Kidney (tissue), 14 donors: Measurements from ENCODE around the gene COL23A1. TPM values are rescaled to one million over a fixed set of nuclear protein-coding genes. Genes with fewer than 3 reads are reported as not detected.
A peak's percentile ranks its signal among the peaks of the same experiment; 100 is the strongest.

Experiments used
- DNase-seq, 5 donors: peaks; one replicate each; pipeline ENCODE4 v3.0.0-alpha.2; 2013 to 2020
- FAIRE-seq: peaks from 2 replicates; lab custom pipeline; 2012; peaks lifted over from hg19 to GRCh38; lab: Jason Lieb, UNC
- H3K27ac ChIP-seq, 2 donors: one replicate each; pipeline ENCODE4 v1.7.0; 2013; ENCODE audit warnings: low read depth in 2 of 2, low read length in 2 of 2, inconsistent platforms in 1 of 2
- H3K27me3 ChIP-seq: one replicate; pipeline ENCODE4 v1.7.1; 2013; ENCODE audit warnings: low read length, inconsistent platforms; ENCODE audit not compliant: control insufficient read depth, insufficient read depth
- H3K36me3 ChIP-seq, 3 donors: one replicate each; pipeline versions ENCODE4 v1.7.0 to v1.7.1; 2013; ENCODE audit warnings: low read length in 3 of 3, control low read depth in 1 of 3, inconsistent platforms in 1 of 3; ENCODE audit not compliant: insufficient read depth in 3 of 3, control insufficient read depth in 2 of 3
- H3K4me1 ChIP-seq, 3 donors: one replicate each; pipeline versions ENCODE4 v1.7.0 to v1.7.1; 2013; ENCODE audit warnings: low read length in 3 of 3, inconsistent platforms in 1 of 3, low read depth in 1 of 3; ENCODE audit not compliant: control insufficient read depth in 2 of 3, insufficient read depth in 2 of 3
- H3K4me3 ChIP-seq, 3 donors: one replicate each; pipeline versions ENCODE4 v1.7.0 to v1.8.1; 2013; ENCODE audit warnings: low read length in 3 of 3, control low read depth in 1 of 3, inconsistent platforms in 1 of 3
- H3K9ac ChIP-seq, 3 donors: one replicate each; pipeline versions ENCODE4 v1.7.0 to v1.7.1; 2013; ENCODE audit warnings: low read length in 3 of 3, control low read depth in 1 of 3, inconsistent platforms in 1 of 3
- H3K9me3 ChIP-seq, 3 donors: one replicate each; pipeline versions ENCODE4 v1.7.0 to v1.7.1; 2013; ENCODE audit warnings: low read length in 3 of 3, control low read depth in 1 of 3, inconsistent platforms in 1 of 3; ENCODE audit not compliant: control insufficient read depth in 2 of 3, insufficient read depth in 1 of 3
- intact Hi-C: fragments of 100-400 bp; cut with DNase I; formaldehyde crosslinking; loops from one replicate; pipeline ENCODE4 v1.11.1; 2022
- polyA plus RNA-seq: library from polyadenylated mRNA; stranded (reverse); fragments of 350-450 nt; fragmentation: Illumina TruSeq; extraction: RNeasy Lipid Tissue Mini Kit (QIAGEN cat#74804); gene quantifications from one replicate; pipeline ENCODE4 v1.2.3, GENCODE V29; 2014; ENCODE audit warnings: low read depth, low replicate concordance; ENCODE audit not compliant: insufficient read depth
- total RNA-seq: library from RNA; stranded (reverse); fragmentation: NEBNext Ultra II Directional; extraction: Animal tissue kit (Norgen Biotek cat#: 25700); gene quantifications from one replicate; pipeline ENCODE4 v1.2.1, GENCODE V29; 2021
- TF ChIP-seq, protein P1 (sequence below): IDR thresholded peaks from 3 replicates; pipeline ENCODE4 v1.5.1; 2012; ENCODE audit warnings: mild to moderate bottlenecking, moderate library complexity, borderline replicate concordance; ENCODE audit not compliant: insufficient read depth; ENCODE audit errors: extremely low read depth
- donor health status: control.
- donor health status: control.
- donor health status: control.
- donor health status: control.
- donor health status: control.
- donor health status: DM: yes; HTN: yes; CAD: no.
- donor health status: Normal renal cell carcinoma (clear cell type).

COL23A1 gene
- total and polyA plus RNA-seq, 2 donors from 2014 or later = 4.1 to 8.7 TPM

DNA sequence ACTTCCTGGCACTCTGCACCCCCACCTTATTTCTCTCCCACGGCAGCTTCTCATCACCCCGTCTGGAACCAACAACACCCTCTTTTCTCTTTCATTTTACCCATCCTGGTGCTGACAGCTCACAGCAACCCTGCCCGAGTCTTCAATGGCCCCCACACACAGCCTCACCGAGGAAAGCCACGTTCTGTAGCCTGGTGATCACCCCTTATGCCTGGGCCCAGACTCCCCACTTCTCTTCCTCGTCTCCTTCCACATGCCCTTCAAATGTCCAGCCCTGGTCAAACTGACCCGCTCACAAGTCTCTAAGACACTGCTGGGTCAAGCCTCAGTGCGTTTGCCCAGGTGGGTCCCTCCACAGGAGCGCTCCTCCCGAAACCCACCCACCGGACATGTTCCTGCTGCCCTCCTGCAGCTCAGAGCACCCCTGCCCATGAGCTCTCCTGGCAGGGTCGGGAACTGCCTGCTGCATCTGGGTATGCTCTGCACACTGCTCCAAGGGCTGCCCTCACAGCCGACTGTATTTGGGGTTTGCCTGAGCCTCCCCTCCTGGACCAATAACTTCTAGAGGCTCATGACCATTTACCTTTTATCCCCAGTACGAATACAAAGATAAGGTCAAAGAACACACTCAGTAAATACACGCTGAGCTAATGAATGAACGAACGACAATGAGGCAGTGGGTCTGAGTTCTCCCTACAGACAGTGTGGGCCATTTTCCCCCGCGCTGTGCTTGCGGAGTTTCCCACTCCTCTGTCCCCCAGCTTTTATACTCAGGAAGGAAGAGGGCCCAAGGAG is 202.9 kb downstream of the COL23A1 start:
- Histone ChIP-seq H3K4me1 (no peaks in the 10 kb centered on the region), H3K27me3 (no peaks in the 10 kb centered on the region), H3K9ac (no peak overlapping the region), H3K4me3 (no peak overlapping the region), H3K27ac (no peak overlapping the region), H3K36me3 (no peaks in the 10 kb centered on the region), H3K9me3 (no peaks in the 10 kb centered on the region)
- intact Hi-C loops = no loop called here
- TF ChIP-seq, protein P1, sequence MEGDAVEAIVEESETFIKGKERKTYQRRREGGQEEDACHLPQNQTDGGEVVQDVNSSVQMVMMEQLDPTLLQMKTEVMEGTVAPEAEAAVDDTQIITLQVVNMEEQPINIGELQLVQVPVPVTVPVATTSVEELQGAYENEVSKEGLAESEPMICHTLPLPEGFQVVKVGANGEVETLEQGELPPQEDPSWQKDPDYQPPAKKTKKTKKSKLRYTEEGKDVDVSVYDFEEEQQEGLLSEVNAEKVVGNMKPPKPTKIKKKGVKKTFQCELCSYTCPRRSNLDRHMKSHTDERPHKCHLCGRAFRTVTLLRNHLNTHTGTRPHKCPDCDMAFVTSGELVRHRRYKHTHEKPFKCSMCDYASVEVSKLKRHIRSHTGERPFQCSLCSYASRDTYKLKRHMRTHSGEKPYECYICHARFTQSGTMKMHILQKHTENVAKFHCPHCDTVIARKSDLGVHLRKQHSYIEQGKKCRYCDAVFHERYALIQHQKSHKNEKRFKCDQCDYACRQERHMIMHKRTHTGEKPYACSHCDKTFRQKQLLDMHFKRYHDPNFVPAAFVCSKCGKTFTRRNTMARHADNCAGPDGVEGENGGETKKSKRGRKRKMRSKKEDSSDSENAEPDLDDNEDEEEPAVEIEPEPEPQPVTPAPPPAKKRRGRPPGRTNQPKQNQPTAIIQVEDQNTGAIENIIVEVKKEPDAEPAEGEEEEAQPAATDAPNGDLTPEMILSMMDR = no peak
- DNase-seq = peak in 1 of 5 donors; percentile 44
- FAIRE-seq = no peak

DNA sequence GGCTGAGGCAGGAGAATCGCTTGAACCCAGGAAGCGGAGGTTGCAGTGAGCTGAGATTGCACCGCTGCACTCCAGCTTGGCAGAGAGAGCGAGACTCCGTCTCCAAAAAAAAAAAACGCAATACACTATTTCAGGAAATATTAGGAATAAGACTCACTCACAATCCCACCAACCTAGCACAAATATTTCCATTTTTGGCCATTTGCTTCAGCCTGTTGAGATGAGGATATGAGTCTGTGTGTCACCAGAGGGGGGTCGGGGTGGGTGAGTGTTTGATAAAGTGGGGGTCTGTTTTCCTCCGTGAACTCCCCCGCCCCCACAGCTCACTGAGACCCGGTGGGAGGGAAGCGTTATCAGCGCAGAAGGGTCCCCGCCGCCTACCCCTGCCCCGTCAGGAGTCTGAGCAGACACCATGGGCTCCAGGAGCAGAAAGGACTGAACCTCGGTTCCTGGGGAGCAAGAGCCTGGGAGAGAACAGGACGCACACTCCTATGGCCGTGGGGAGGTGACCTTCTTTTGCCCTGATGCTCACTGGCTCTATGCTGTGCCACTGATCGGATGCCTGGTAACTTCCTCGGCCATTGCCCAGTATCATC is 203.8 kb downstream of the COL23A1 start:
- Histone ChIP-seq H3K27me3 (no peaks in the 10 kb centered on the region), H3K27ac (no peak overlapping the region), H3K9me3 (no peaks in the 10 kb centered on the region), H3K4me3 (no peak overlapping the region), H3K9ac (no peak overlapping the region), H3K36me3 (no peaks in the 10 kb centered on the region), H3K4me1 (no peaks in the 10 kb centered on the region)
- intact Hi-C loops = no loop called here
- no peak for FAIRE-seq
- TF ChIP-seq, protein P1 = no peak
- DNase-seq = peak in 1 of 5 donors; percentile 55

DNA sequence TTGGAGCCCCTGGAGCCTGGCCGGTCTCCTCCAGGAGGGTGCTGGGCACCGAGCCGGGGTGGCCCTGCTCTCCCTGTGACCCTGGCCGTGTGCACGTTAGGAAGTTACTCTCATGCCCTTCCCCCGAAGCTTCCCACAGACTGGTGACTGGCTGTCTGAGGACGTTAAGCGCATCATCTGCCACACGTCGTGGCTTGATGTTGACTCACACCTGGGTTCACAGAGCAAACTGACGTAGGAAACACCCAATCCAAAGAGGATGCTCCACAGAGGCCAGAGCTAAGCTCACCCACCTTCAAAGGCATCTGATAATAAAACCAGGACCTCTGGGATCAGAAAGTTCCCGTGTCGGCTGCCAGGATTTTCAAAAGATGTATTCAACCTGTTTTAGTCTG is 204.7 kb downstream of the COL23A1 start:
- Histone ChIP-seq H3K4me1 (no peaks in the 10 kb centered on the region), H3K36me3 (no peaks in the 10 kb centered on the region), H3K27ac (no peak overlapping the region), H3K27me3 (no peaks in the 10 kb centered on the region), H3K4me3 (no peak overlapping the region), H3K9me3 (no peaks in the 10 kb centered on the region), H3K9ac (no peak overlapping the region)
- intact Hi-C loops = no loop called here
- FAIRE-seq = no peak
- peak in 1 of 5 donors; percentile 32 for DNase-seq
- TF ChIP-seq, protein P1 = no peak
